NOMO-1 treated with dmso at 0.1 percent for 144 hours (cell line): ENCODE measurements around the gene ELMO1.

Source experiments
- DNase-seq: peaks from one replicate; lab custom pipeline; 2025; ENCODE audit not compliant: unreplicated experiment; lab: John Stamatoyannopoulos, UW

ELMO1 gene

DNA sequence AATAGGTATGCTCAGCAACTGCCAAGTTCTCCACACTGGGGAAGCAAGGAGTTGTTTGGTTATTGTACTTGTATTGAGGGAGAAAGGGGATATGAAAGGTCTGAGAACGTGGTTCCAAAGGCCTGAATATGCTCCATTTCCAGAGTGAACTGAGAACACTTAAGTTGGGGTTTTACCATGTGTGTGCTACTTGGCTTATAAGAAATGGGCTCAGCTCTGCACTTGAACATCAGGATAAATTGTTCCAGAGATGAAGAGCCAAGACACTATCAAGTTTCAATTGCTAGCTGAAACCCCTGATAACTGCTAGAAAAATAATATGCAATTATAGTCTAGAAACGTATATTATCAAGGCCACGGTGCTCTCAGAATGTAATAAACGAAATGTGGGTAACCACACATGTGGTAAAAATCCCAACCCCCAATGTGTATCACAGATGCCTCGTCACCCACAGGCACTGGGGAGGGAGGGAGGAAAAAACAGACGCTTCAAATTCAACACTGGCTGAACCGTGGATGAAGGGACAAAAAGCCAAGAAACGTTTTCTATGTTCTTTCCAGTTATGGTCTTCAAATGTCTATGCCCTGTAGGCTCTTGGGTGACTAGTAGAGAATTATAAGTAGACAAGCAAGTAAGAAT lies 16.3 kb downstream of the ELMO1 start:
- DNase-seq = no peak

- DNase-seq = no peak
These were observed 17.3 kb downstream of the ELMO1 start for GRCh38 chr7:37431413-37431812.

GRCh38 chr7:37430640-37431039 lies 18.0 kb downstream of the ELMO1 start:
- no peak for DNase-seq

DNA sequence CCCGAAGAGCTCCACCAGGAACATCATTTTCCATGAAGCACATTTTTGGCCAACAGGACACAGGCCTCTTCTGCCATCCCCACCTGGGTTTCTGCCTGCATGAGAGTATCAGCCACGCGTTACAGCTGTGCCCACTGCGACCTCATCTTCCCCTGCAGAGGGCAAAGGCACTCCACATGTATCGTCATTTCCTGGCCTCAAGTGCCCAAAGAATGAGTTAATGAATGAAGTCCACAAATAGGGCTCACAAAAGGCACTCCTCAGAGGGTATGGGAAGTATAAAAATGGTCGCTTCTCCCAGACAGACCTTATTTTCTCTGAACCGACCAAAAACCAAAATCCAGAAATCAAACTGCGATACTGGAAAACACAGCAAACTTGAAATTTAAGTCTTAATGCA lies 18.5 kb downstream of the ELMO1 start:
- no peak for DNase-seq

GRCh38 chr7:37429435-37429791 lies 19.3 kb downstream of the ELMO1 start:
- DNase-seq = no peak

- DNase-seq = no peak
These were observed 19.8 kb downstream of the ELMO1 start for GRCh38 chr7:37428681-37429434.

- DNase-seq = no peak
These were observed 21.3 kb downstream of the ELMO1 start for GRCh38 chr7:37427276-37427940.

DNA sequence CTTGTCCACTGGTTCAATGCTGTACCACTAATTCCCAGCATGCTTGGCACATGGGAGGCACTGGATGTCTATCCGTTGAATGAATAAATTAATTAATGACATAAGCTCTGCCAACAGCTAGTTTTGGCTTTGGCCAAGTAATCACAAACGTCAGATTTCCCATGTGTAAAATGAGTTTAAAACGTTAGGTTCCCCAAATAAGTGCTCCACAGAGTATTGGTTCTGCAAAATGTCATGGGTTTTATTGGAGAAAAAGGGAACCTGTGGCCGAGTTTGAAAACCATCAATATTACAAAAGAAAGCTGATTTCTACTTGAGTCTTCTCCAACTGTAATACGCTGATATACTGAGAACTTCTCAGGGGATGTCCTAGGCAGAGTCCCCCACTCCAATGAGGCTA lies 23.2 kb downstream of the ELMO1 start:
- DNase-seq = peak; percentile 54

GRCh38 chr7:37424995-37425394 lies 23.7 kb downstream of the ELMO1 start:
- peak; percentile 23 for DNase-seq

GRCh38 chr7:37424521-37424920 lies 24.1 kb downstream of the ELMO1 start:
- DNase-seq = no peak

- DNase-seq = no peak
These were observed 26.7 kb downstream of the ELMO1 start for GRCh38 chr7:37421861-37422500.

- no peak for DNase-seq
These were observed 27.5 kb downstream of the ELMO1 start for GRCh38 chr7:37420946-37421695.

DNA sequence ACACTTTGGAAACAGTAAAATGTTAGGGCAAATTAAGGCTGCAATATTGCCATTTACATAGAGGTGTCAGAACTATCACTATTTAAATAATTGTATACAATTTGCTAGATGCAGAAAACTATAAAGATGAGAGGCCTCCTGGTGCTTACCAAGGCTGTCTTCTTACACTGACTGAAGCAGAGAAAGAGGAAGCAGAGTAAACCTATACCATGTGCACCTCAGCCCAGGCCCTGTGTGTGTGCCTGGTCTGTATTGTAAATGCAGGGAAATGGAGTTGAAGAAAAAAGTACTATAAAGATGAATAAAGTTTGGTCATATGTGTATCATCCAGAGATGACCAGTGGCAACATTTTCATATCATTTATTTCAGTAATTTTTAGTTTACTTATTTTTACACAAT lies 29.2 kb downstream of the ELMO1 start:
- DNase-seq = peak; percentile 6

GRCh38 chr7:37418381-37418780 lies 30.3 kb downstream of the ELMO1 start:
- no peak for DNase-seq

DNA sequence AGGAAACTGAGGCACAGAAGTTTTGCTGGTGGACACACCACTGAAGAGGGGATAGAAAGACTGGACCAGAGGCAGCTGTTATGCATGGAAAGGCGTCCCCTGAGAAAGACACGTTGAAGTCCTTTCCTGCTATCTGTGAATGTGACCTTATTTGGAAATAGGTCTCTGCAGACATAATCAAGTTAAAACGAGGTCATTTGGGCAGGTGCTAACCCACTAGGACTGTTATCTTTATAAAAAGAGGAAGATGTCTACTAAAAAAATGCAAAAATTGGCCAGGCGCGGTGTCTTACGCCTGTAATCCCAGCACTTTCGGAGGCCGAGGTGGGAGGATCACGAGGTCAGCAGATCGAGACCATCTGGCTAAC lies 31.6 kb downstream of the ELMO1 start:
- DNase-seq = no peak

GRCh38 chr7:37416378-37417106 lies 32.1 kb downstream of the ELMO1 start:
- no peak for DNase-seq

GRCh38 chr7:37415629-37416028 lies 33.0 kb downstream of the ELMO1 start:
- DNase-seq = no peak

- DNase-seq = no peak
These were observed 34.2 kb downstream of the ELMO1 start for GRCh38 chr7:37414352-37414983.

DNA sequence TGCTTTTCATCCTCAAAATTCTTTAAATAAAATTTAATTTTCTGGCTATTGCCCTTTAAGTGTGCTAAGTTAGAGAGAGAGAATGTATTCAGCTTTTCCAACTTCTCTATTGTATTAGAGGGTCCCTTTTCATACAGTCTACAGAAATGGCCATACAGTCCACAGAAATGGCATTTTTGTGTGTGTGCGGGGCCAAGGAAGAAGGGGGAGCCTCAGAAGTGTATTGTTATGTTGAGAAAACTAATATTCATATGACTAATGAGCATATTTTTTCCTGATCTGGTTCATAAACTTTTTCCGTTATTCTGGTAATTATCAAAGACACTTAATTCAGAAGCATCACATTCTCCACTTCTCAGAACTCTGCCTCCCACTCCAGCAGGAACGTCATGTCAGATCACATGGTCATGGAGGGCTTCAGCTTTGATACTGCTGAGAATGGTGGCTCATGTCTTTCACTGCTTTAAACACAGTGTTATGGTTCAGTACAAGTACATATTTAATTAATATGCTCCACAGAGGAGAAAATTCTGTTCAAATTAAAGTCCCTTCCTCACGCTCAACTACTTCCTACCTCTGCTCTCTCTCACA lies 37.1 kb downstream of the ELMO1 start:
- no peak for DNase-seq
